GM13977 (cell line): ENCODE results near the gene OXCT1.

ENCODE experiments used
- DNase-seq: peaks from one replicate; pipeline ENCODE4 v3.0.0; 2012; ENCODE audit warnings: low spot score
- in situ Hi-C: fragments of 300-500 bp; cut with MboI; formaldehyde crosslinking; loops from one replicate; pipeline ENCODE4 v1.12.0; 2022; ENCODE audit warnings: low sequenced_read_pairs, low pct_unique_long_range_greater_than_20kb, mixed read lengths, inconsistent platforms; ENCODE audit not compliant: unreplicated experiment
- TF ChIP-seq, protein P1 (sequence below): IDR thresholded peaks from 2 replicates; pipeline ENCODE4 v1.5.1; 2012; ENCODE audit warnings: mild to moderate bottlenecking, control low read depth; ENCODE audit not compliant: insufficient read depth; ENCODE audit errors: extremely low read depth, missing control alignments

Gene OXCT1

DNA sequence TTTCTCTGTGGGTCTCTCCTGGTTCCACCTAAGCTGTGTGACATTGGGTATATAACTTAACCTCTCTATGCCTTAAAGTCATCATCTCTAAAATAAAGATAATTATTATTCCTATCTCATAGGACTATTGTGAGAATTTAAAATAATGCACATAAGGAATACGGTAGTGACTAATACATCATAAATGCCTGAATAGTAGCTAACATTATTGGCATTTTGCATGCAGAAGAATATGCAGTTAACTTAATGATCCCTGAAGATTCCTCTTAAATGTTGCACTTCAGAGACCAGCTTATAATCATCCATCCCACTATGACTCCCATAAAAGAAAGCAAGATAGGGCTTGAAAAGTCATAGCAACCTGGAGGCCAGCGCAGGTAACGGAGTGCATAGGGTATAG, 32.4 kb downstream of the OXCT1 start:
- in situ Hi-C loops, result no loop called here
- TF ChIP-seq, protein P1, sequence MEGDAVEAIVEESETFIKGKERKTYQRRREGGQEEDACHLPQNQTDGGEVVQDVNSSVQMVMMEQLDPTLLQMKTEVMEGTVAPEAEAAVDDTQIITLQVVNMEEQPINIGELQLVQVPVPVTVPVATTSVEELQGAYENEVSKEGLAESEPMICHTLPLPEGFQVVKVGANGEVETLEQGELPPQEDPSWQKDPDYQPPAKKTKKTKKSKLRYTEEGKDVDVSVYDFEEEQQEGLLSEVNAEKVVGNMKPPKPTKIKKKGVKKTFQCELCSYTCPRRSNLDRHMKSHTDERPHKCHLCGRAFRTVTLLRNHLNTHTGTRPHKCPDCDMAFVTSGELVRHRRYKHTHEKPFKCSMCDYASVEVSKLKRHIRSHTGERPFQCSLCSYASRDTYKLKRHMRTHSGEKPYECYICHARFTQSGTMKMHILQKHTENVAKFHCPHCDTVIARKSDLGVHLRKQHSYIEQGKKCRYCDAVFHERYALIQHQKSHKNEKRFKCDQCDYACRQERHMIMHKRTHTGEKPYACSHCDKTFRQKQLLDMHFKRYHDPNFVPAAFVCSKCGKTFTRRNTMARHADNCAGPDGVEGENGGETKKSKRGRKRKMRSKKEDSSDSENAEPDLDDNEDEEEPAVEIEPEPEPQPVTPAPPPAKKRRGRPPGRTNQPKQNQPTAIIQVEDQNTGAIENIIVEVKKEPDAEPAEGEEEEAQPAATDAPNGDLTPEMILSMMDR, result no peak
- DNase-seq, result no peak

DNA sequence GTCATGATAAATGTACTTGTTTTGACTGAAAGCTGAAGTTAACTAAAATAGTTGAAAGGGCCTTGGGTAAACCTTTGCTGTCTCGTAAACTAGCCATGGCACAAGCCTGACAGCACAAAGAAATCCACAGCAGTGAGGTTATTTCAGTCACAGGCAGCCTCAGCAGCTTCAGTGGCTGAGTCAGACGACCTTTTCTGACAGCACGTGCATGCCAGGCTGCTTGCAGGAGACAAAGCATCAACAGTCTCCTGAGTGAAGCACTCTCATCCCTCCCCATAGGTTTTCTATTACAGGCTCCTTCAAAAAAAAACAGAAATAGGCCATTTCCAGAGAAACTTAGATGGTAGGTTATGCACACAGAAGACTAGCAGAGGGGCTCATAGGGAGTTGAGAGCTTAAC, 34.6 kb downstream of the OXCT1 start:
- in situ Hi-C loops, result no loop called here
- TF ChIP-seq, protein P1, result no peak
- DNase-seq, result no peak

DNA sequence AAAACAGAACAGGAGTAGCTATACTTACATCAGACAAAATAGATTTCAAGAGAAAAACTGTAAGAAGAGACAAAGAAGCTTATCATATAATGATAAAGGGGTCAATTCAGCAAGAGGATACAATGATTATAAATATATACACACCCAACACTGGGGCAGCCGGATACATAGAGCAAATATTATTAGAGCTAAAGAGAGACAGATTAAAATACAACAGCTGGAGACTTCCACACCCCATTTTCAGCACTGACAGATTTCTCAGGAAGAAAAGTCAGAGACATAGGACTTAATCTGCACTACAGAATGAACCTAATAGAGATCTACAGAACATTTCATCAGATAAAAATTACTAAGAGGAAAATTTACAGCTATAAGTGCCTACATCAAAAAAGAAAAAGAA, 35.7 kb downstream of the OXCT1 start:
- in situ Hi-C loops, result no loop called here
- TF ChIP-seq, protein P1, result no peak
- DNase-seq, result no peak

DNA sequence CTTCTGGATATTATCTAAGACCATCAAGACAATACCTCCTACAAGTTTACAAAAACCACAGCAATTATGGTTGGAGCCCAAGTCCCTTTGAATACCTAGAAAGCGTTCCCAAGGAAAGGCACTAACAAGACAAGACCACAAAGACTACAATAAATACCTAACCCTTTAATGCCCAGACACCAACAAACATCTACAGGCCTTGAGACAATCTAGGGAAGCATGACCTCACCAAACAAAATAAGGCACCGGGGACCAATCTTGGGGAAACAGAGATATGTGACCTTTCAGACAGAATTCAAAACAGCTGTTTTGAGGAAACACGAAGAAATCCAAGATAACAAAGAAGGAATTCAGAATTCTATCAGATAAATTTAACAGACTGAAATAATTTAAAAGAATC, 37.8 kb downstream of the OXCT1 start:
- no peak for DNase-seq
- TF ChIP-seq, protein P1, result no peak
- in situ Hi-C loops, result no loop called here

DNA sequence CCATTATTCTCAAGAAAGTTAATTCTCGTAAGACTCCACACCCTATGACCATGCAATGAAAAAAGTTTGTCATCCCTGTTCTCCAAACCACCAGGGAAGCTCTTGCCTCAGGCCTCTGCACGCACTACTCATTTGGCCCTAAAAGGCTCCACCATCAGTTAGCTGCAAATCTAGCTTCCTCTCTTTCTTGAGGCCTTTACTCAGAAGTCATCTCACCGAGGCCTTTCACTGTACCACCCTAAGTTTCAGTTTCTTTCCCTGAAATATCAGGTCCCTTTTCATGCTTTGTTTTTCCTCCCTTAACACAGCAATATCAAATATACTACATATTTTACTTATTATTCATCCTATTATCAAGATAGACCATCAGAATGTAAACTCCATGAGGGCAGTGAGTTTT, 39.1 kb downstream of the OXCT1 start:
- DNase-seq, result no peak
- in situ Hi-C loops, result no loop called here
- TF ChIP-seq, protein P1, result no peak

DNA sequence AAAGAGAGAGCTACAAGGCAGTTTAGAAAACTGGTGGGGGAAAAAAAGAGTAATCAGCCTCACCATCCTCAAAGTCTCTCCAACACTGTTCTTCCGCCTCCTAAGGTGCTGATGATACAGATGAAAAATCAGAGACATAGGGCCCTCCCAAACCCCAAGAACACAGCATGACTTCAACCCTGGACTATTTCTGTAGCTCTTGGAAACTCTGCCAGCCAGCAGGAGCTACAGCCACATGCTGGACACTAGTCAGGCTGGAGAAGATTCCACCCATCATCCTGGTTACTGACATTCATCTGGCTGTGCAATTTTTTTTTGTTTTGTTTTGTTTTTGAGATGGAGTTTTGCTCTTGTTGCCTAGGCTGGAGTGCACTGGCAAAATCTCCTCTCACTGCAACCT, 42.4 kb downstream of the OXCT1 start:
- no peak for DNase-seq
- in situ Hi-C loops, result loop anchor here (10.0 kb wide), 1 partner anchor 123 kb away; no protein-coding TSS in a partner anchor
- TF ChIP-seq, protein P1, result no peak

DNA sequence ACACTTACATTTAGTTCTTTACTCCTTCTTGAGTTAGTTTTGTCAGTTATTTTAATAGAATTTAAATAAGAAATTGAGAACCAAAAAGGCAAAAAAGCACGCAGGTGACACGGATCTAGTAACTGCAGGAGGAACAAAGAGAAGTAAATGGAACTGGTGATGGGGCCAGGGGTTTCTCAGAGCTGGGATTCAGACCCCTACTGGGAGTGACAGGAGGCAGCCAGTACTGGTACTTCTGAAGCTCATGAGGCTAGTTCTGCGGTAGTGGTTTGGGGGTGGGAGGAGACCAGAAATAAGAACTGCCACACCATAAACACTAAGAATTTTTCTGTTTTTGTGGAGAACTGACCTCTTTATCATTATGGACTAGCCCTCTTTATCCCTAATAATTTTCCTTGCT, 48.2 kb downstream of the OXCT1 start:
- TF ChIP-seq, protein P1, result no peak
- in situ Hi-C loops, result loop anchor here (10.0 kb wide), 1 partner anchor 117 kb away; no protein-coding TSS in a partner anchor
- DNase-seq, result no peak
